GM21825 (cell line): Measurements from ENCODE around the gene TRDMT1.

Experiments
- ATAC-seq: cut with Tn5 transposase; IDR thresholded peaks from one replicate; pipeline ENCODE4 v1.9.1; 2021; ENCODE audit warnings: mild to moderate bottlenecking, moderate library complexity; ENCODE audit not compliant: unreplicated experiment

Gene TRDMT1

GRCh38 chr10:17213646-17214349 lies 12.3 kb upstream of the TRDMT1 start:
- ATAC-seq = no peak

DNA sequence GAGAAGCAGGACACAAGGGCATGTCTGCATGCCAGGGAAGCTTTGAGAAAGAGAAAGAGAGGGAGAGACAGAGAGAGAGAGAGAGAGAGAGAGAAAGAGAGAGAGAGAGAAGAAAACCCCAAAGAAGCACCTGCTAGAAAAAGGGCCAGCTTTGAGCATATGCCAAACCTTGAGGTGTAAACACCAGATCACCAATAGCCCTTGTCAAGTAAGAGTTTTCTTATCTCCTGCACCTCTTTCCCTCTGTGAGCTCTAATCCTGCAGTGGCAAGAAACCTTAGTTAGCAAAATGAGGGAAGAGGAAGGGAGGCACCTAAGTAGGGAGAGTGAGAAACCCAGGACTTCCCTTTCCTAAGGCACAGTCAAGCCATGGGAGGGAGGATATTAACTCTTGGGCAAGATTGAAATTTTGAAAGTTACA lies 11.3 kb upstream of the TRDMT1 start:
- no peak for ATAC-seq

DNA sequence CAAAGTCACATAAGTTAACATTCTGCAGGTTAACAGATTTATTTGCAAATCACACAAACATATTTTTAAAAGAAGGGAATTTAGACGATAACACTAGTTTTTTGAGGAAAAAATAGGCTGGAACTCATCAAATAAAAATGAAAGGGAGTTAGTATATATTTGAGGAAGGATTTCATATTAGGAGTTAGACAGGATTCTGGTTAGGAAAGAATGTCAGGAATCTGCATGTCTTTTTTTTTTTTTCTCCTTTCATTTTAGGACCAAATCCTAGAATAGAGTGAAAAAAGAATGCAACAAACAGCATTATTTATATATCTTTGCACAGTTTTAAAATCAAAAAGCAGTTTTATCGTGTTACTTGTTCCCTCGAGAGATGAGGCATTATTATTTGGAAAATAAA lies 8.9 kb upstream of the TRDMT1 start:
- no peak for ATAC-seq

DNA sequence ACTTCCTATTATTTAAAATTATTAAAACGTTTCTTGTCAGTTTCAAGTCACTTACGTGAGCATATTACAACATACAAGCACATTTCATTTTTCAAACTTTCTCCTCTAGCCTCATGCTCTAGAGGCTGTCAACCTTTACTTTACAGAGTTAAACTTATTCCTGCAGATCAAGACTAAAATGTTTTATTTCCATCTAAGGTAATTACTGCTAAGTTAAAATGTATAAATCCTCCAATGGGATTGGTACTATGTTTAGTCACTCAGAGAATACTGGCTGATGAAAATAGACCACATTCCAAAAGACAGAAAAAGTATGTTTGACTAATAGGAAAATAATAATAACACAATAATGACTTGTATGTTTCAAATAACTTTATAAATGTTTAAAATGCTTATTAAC lies 8.4 kb upstream of the TRDMT1 start:
- no peak for ATAC-seq

GRCh38 chr10:17209302-17209701 lies 7.8 kb upstream of the TRDMT1 start:
- ATAC-seq = no peak

- ATAC-seq = no peak
Measured at GRCh38 chr10:17208476-17208875, 7.0 kb upstream of the TRDMT1 start.

DNA sequence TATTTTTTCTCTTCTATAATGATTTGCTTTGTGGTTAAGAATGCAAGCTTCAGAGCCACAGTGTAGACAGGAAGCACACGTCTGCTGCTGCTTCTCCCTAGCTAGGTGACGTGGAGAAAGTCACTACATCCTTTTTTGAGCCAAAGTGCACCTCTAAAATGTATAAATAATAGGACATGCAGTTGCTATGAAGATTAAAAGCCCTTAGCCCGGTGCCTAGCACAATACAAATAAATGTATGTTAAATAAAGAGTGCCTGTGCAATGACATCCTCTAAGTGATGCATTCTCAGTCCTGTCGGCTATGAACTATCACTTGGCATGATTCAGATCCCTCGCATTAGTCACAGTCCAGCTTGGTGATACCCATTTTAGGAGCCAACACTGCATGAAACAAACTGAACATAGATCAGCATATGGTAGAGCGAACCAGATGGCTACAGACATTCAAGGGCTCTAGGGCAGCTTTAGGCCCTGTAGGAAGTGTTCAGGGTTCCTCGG lies 4.8 kb upstream of the TRDMT1 start:
- peak; percentile 52 for ATAC-seq

DNA sequence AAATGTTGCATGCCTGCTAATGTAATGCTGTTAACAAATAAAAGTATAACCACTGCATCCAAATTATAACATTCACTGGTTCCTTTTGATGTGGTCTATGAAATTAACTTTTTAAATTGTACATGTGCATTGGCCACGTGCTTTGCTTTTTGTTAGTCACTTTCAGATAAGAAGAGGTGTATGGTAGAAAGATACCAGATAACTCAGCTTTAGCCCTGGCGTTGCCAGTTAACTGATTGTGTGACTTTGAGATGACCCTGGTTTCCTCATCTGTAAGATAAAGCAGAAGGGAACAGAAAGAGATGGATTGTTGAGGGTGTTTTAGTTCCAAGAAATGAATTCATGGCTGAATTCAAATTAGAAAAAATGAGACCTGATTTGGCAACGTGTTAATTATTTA lies 1.9 kb upstream of the TRDMT1 start:
- no peak for ATAC-seq

DNA sequence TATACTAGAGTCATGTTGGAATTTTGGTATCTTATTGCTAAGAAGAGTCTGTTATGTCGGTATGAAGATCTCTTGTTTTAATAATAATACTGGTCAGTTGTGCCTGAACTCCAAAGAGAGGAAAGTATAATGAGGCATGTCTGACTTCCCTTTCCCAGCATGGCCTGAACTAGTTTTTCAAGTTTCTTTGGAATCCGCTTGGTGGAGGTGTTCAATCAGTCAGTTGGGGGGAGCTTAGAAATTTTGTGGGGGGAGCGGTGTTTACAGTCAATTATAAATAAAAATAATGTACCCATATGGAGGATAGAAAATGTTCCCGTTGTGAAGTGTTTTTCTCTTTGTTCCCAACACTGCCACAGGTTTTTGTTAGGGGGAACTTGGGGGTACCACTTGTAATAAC lies 1.5 kb upstream of the TRDMT1 start:
- ATAC-seq = no peak

DNA sequence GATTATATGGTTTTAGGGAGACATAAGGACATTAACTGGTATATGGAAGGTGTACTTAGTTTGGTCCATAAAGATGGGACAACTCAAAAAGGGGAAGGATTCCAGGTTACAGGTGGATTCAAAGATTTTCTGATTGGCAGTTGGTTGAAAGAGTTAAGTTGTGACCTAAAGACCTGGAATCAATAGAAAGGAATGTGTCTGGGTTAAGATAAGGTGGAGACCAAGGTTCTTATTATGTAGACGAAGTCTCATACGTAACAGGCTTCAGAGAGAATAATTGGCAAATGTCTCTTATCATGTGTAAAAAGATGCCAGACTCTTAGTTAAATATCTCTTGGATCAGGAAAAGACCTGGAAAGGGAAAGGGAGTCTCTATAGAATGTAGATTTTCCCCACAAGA lies 1.0 kb upstream of the TRDMT1 start:
- ATAC-seq = no peak

DNA sequence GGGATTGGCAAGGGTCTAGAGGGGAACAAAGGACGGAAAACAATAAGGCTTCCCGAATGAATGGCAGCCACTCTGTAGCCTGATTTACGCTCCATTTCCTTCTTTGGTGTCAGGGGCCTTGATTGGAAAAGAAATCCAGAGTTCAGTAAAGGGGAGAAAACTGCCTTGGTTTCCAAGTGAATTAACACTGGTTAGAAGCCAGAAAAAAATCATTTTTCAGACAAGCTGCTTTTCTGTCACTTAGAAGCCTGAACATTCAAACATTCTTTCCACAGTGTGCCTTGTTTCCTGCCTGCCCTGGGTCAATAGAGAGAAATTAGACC lies 283 bp upstream of the TRDMT1 start:
- no peak for ATAC-seq

- ATAC-seq = no peak
Measured at GRCh38 chr10:17200001-17200911, 1.2 kb downstream of the TRDMT1 start.

DNA sequence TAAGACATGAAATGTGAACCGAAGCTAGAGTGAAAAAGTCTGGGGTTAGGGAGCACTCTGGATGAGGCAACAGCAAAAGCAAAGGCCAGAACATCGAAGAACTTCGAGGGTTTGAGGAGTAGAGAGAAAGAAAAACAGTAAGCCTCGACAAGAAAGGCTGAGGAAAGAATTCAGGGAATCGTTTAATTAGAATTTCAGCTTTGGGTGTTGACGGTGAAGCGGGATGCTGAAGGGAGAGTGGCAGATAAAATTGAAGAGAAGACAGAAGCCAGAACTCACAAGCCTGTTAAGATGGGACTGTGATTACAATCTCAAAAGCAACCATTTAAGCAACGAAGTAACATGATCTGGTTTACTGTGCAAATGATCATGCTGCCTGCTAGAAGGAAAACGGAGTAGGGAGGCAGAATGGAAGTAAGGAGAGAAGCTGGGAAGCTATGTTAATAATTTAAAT lies 2.1 kb downstream of the TRDMT1 start:
- ATAC-seq = no peak

DNA sequence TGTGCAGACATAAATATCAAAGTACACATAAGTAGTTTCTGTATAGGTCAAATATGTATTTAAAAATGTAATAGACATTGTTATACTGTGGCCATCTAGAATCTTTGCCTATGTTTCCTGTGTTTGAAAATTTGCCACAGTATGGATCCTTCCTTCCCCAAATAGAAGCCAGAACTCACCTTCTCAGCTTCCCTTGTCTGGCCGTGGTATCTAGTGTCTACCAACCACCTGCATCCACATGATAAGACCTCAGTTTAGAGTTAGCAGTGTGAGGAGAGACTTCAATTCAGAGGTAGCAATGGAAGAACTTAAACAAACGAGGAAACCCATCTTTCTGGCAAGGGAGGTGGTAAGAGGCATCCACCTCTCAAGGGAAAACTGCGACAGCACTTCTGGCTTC lies 4.9 kb downstream of the TRDMT1 start:
- ATAC-seq = no peak

DNA sequence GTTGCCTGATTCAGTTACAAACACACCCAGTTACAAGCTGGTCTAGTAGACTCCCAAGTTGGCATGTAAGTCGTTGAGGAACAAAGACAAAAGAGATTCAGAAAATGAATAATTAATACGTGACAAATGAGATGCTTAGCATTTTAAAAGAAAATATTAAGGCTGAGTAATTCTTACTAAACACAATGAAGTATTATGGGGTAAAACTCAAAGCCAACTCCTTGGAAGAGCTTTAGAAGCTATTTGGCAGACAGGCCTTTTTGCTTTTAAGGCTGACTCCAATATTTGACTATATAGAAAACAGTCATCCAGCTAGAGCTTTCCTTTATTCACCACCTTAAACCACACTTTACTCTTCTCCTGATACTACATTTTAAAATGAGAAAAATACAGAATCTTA lies 5.4 kb downstream of the TRDMT1 start:
- ATAC-seq = no peak

- ATAC-seq = no peak
Measured at GRCh38 chr10:17195083-17195482, 6.4 kb downstream of the TRDMT1 start.

GRCh38 chr10:17190602-17191001 lies 10.9 kb downstream of the TRDMT1 start:
- ATAC-seq = no peak

DNA sequence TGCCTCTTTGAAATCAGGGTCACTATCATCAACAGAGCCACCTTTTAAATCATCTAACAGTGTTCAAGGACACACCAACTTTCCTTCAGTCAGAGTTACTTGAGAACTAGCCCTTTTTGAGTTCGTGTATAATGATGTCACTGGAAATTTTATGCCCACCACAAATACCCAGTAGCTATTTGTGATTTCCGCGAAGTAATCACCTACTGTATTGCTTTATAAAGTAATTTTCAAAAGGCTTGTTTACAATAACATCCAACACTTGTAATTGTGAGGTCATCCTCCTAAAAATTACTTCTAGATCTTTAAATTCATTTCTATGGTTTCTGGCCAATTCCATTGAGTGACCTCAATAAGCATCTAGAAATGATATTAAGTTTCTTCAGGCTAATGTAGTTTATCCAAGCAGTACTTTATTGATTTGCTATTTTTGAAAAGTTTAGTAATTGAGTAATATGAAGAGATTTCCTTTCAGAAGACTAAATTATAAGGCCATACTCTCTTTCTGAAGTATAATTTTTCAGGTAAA lies 12.8 kb downstream of the TRDMT1 start:
- ATAC-seq = no peak

- ATAC-seq = no peak
Measured at GRCh38 chr10:17185873-17186272, 15.6 kb downstream of the TRDMT1 start.

- no peak for ATAC-seq
Measured at GRCh38 chr10:17183110-17183509, 18.4 kb downstream of the TRDMT1 start.

GRCh38 chr10:17181751-17182150 lies 19.7 kb downstream of the TRDMT1 start:
- ATAC-seq = no peak

DNA sequence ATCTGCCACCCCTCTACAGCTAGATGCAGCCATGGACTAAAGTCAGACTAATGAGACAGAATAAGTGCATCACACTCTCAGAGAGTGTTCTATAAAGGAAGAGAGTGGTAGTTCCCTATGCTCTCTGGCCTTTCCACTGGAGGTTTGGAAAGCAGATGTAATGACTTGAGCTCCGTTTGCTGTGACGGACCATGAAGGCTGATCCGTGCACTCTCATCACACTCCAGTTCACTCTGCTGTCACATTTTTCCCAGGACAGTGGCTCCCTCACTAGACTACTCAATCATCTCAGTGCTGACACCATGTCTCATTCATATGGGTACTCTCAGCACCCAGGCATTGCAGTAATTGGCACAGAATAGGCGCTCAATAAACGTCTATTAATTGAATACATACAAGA lies 20.4 kb downstream of the TRDMT1 start:
- ATAC-seq = no peak
